GM10266 (cell line): ENCODE results near the gene DGKI.

ENCODE experiments used
- DNase-seq: peaks from one replicate; pipeline ENCODE4 v3.0.0; 2012; ENCODE audit errors: extremely low spot score
- CTCF ChIP-seq: IDR thresholded peaks from 2 replicates; pipeline ENCODE4 v1.5.1; 2012; ENCODE audit warnings: mild to moderate bottlenecking, low read depth; ENCODE audit not compliant: control insufficient read depth, insufficient read depth; ENCODE audit errors: missing control alignments

DGKI gene

DNA sequence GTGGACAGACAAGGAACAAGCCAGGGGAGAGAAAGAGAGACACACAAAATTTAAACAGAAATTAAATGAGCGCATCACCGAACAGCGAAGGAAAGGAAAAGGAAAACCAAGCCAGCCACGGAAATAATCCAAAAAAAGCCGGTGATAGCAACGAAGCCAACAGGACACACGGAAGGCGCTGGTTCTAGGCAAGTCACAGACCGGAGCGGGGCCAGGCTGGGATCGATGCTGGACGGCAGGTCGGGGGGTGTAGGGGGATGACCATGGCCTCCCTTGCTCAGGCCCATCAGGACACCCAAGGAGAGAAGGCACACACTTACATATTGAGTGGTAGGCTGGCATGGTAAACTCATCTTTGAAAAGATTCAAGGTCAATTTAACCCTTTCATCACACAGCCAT lies 300.8 kb downstream of the DGKI start:
- TF ChIP-seq CTCF = no peak
- no peak for DNase-seq

- DNase-seq = no peak
- no peak for TF ChIP-seq CTCF
Observed at GRCh38 chr7:137545059-137545716, 301.6 kb downstream of the DGKI start.

DNA sequence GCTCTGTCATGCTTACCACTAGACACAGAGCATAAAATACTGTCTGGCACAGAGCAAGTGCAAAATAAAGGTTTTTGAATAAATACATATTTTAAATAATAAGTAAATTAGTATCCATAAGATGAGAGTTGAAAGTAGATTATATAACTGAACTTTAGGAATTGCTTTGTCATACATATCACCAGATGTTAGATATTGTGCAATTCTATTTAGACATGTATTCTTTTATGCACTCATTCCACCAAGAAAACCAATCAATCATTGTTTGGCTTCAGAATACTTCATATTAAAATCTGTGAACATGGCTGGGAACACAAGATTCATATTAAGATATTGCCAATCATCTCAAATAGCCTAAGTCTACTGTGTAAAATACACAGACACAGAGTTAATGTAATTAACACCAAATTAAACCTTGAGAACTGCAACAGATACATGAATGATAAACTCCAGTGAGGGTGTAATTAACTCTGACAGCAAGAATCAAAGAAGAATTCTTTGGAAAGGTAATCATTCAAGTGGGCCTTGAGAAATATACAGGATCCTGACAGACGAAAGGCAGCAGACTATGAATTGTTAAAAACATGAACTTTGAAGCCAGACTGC lies 302.2 kb downstream of the DGKI start:
- DNase-seq = no peak
- no peak for TF ChIP-seq CTCF

DNA sequence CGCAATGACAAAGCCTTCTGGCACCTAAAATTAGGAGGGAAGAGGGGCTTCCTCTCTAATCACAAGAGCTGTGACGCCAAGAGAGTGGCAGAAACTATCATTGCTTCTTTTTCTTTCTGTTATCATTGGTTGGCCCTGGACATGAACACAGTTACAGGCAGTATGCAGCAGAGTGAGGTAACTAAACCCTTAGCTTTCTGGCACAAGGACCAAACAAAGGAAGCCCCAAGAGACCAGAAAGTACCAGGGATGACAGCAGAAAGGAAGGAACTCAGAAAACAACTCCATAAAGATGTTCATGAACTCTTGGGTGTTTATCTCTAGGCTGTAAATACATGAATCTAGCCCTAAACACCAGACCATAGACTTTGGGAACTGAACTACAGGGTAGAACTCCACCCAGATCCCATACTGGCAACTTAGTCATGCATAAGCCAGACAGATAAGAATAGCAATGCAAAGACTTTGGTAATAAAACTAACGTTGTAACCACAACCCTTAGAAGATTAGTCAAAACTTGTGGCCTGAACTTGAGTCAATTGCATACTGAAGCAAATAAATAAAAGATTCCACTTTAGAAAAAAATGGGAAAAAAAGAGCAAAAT lies 307.6 kb downstream of the DGKI start:
- DNase-seq = no peak
- TF ChIP-seq CTCF = no peak

GRCh38 chr7:137538361-137538762 lies 308.4 kb downstream of the DGKI start:
- DNase-seq = no peak

DNA sequence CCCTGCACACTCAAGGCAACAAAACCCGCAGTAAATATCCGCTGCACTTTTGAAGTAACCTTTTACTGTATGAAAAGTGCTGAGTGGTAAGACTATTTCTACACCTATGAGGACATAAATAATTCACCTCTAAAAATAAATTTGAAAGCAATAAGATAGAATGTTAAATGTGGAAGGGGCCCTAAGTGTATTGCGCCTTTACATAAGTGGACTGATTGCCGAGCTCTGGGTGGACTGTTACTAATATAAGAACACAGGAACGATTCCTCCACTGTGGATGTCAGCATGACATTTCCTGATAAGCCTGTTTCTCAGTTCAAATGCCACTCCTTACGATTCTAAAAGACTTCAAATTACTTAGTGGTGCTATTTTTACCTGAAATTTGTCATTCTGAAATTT lies 311.2 kb downstream of the DGKI start:
- DNase-seq = no peak
- no peak for TF ChIP-seq CTCF

More at GRCh38 chr7:137538361-137538762, 308.4 kb downstream of the DGKI start:
- no peak for TF ChIP-seq CTCF

DNA sequence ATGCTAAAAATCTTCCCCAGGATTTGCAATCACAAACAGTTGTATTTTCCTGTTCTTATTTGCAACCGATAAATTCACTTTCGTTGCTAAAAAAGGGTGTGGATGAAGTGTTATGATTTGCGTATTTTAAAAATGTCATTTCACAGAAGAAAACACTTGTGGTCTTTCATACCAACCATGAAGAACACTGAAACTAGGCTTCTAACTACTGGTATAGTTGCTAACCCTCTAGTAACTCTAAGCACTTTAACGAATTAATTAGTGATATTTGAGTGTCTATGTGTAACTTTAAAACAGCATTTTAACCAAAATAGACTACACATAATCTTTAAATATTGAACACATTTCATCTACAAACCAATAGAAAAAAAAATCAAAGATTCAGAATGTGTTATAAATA lies 315.1 kb downstream of the DGKI start:
- TF ChIP-seq CTCF = no peak
- DNase-seq = no peak
